Left forelimb (tissue), 1 donor: ENCODE measurements around the gene CCDC172.

Source experiments
- DNase-seq: peaks from one replicate; pipeline ENCODE4 v3.0.0-alpha.2; 2018; ENCODE audit warnings: low spot score

The CCDC172 gene, protein sequence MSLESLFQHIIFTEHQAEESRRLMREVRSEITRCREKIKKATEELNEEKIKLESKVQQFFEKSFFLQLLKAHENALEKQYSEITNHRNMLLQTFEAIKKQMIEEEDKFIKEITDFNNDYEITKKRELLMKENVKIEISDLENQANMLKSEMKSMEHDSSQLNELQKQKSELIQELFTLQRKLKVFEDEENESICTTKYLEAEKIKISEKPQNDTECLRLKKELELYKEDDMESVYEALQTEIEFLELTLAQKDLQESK

DNA sequence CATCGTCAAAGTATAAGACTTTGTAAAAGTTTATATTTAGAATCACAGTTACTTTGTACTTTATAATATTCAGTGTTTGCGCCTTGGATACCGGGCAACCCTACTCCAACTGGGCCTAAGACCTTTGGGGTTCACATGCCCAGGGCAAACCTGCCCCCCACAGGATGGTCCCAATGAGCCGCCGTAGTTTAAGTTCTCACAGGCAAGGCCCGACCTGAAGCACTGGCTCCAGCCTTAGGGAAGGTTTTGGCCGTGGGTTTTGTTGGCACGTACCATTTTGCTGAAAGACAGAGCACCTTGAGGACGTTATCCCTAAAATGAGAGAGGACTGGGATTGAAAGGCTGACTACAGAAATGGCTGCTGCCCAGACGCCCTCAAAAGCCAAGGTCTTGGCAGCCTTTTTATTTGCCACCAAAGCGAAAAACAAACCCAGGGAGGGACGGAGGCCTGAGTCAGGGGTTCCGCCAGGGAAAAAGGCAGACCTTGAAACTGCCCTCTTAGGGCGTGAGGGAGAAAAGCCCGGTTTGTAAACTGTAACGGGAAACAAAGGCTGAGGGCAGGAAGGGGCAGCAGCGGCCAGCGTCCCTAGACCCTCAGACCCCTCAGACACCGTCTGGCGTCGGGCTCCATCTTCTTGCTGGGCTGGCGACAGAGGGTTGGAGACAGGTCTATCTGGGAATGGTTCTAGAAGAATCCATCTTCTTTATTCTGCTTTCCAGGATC lies at the start of gene CCDC172:
CCDC172 (plus strand) TSS at position 222 of the 724 bp plus-strand sequence. CDS start 564 bp downstream, outside the sequence.
- DNase-seq, result no peak

DNA sequence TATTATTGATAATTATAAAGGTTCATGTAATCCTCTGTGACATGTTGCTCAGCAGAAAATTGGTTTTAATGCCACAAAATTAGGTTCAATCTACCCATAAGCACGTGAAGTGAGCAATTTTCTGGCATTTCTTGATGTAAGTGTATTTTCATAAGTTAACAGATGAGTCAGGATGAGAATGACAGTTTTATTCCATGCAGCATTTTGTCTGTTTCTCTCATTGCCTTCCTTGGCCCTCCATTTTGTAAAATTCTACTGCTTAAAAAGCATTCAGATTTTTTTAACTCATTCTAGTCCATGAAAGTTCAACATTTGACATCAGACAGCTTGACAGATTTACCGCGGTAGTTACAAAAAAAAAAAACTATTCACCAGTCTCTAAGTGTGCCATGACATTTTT lies 47.3 kb upstream of the CCDC172 start:
- DNase-seq, result no peak

DNA sequence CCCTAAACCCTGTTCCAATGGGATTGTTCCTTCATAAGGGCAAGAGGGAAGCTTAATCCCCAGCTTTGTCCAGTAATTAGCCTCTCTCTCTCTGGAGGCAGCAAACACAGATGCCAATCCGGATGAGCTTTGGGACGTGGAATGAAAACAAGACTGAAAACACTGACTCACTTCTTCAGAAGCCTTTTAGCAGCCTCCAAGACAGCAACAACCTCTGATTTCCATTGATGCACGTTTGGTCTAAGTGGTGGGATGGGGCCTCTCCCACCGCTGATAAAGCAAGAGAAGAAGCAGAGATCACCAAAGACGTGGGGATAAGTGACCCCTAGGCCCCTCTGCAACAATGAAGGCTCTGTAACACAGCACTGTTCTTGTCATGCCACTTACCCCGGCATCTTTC lies 45.4 kb upstream of the CCDC172 start:
- DNase-seq, result no peak

DNA sequence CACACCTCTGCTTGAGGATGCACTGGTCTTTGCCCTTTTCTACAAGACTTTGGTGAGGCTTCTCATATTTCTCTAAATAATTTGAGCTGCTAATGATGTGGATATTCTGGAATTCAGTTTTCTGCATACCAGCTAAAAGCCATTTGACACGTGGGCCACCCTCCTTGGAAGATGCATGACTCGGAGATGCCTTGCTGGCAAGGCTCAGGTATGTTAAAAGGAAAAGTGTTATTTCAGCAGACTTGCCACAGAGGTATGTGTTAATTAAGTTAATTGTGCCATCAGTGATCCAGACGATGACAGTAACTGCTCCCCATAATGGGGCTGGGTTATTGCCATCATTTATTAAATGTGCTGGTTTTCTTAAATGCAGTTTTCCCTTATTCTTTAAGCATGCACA lies 42.5 kb upstream of the CCDC172 start:
- DNase-seq, result no peak

DNA sequence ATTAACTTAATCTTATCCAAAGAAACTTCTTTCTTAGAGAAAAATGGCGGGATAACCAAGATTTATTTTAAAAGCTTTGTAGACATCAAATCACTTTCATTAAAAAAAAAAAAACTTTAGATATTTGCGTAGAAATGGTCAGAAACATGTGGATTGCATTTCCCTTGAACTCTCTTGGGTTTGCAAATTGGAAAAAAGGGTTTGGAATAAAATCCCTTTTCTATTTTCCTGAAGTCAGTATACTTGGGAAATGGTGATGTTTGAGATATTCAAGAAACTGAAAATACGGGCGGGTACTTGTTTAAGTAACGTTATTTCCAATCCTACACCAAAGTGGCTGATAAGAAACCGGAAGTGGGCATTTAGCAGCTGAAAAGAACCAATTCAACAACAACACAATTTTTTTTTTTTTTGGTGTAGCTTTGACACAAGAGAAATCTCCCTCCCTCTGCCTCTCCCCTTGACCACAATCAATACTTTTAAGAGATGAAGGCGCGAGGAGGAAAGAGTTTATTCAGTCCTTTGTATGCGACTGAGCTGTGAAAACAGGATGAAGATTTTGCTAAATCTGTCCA lies 37.5 kb upstream of the CCDC172 start:
- no peak for DNase-seq

DNA sequence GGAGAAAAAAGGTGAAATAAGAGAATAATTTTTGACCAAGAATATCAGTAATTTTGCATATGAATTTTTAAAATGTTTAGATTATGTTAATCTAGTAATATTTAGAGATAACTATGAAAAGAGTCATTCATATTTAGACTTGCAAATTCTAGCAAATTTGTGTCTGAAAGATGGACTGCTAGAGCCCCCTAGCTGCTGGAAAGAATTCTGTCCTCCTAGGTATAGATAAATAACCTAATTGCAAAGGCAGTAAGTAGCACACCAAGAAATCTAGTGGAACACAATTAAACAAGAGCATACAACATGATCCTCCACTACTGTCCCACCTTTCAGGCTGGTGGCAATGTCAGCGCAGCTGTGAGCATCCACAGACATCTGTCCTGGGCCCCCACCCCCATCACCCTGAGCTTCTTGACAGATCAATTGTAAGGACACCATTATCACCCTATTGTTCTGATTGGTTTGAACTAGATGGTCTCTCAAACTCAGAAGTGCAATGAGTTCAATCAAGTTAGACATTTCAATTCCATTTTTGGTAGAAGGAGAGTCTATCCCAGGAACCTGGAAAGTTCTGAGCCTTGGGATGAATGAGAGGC lies 36.2 kb upstream of the CCDC172 start:
- DNase-seq, result no peak

DNA sequence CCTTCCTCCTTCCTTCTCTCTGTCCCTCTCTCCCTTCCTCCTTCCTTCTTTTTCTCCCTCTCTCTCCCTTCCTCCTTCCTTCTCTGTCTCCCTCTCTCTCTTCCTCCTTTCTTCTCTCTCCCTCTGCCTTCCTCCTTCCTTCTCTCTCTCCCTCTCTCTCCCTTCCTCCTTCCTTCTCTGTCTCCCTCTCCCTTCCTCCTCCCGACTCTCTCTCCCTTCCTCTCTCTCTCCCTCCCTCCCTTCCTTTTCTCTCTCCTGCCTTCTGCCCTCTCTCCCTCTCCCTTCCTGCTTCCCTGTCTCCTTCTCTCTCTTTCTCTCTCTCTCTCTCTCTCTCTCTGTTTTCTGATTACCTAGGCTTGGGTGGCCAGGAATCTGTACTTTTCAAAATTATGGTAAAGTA lies 34.6 kb upstream of the CCDC172 start:
- no peak for DNase-seq

DNA sequence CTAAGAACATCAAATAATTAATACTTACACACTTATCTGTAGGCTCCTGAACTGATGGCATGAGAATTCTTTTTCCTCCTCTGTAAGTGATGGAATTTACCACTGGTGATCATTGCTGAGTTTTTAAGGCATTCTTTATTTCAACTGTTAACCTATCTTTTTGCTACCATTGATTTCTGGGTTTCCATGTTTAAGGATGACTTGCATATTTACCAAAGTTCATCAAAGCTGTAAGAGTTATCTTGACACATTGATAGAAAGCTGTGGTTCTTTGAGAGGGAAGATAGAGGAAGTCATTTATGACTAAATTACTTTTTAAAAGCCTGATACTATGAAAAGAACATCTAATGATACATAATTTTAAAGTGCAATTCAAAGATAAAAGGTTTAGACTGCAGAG lies 31.8 kb upstream of the CCDC172 start:
- no peak for DNase-seq

DNA sequence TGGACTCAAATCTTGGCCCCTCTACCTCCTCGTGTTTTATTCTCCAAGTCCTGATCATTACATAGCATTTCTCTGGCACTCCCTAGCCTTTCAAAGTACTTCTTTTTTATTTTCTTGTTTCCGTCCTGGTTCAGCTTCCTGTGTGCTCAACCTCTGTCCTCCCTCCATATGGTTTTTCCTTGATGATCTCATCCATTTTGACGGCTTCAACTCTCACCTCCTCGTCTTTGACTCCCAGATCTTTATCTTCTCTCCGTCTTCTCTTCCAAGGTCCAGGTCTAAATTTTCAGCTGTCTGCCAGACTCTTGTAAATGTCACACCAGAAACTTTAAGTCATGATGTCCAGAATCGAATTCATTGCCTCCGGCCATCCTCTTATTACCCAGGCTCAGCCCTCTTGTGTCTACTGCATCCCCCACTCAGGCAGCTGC lies 27.9 kb upstream of the CCDC172 start:
- DNase-seq, result no peak

DNA sequence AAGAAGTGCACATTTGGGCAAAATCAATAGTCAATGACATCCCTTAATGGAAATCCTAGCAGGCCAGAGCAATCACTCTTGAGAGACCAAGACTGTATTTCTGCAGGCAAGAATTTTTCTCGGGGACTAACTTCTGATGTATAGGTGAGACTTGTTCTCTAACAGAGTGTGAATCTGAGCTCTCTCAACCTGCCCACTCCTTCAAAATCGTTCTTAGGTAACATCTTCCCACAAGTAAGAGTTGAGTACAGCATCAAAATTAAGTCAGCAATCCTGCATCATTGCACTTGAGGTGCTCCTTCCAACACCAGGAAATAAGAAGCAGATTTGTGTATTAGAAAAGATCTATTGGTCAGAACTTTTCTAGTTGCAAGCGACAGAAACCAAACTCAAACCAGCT lies 25.7 kb upstream of the CCDC172 start:
- DNase-seq, result no peak

DNA sequence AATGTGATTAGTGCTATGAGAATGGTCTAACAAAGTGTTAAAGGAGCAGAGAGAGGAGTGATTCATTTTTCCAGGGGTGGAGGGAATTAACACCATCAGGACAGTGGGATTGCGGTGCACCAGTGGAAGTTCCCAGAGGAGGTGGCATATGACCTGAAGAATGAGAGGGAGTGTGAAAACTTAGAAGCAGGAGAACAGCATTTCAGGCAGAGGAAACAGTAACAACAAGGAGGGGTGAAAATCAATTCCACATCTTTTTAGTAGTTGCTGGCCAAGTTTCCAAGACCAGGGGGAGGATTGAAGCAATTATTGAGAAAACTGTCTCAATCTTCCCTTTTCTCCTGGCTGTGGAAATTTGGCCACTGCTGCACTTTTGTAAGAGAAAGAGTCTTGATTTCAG lies 23.7 kb upstream of the CCDC172 start:
- DNase-seq, result no peak

DNA sequence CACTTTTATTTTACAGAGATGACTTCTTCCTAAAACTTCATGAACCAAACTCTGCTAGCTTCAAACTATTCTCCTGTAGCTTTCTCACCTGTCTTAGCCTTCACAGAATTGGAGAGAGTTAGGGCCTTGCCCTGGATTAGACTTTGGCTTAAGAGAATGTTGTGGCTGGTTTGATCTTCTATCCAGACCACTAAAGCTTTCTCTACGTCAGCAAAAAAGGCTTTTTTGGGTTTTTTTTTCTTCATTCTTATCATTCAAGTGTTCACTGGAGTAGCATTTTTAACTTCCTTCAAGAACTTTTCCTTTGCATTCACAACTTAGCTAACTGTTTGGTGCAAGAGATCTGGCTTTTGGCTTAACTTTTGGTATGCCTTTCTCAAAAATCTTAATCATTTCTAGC lies 19.3 kb upstream of the CCDC172 start:
- no peak for DNase-seq

DNA sequence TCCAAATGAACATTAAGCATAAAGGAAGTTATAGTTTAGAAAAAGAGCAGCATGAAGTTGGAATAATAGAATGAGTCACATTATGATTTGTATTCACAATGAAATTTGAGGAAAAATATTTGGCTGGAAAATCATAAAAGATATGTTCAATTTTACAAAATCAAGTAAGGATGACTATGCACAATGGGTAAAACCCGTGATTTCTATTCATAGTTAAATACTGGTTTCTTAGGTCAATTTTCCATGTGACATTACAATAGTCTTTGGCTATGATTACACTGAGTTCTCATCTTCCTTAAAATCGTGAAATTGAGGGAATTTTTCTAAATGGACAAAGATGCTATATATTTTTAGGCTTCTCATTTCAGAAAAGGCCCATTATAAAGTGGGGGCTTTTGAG lies 17.4 kb upstream of the CCDC172 start:
- DNase-seq, result no peak

DNA sequence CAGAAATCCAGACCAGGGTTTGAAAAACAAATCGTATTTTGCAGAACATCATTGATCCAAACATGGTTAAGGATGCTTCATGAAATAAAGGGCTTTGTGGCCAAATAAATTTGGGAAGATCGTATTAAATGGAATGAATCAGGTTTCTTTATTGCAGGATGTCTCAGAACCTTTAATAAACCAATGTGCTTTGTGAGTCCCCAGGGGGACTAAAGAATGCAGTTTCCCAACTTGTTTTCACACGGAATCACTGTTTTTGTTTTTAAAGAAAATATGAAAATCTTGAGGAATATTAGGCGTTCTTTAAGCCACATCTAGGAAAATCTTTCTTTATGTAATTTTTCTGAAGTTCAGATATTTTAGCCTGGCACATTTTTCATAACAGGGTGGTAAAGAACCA lies 16.8 kb upstream of the CCDC172 start:
- no peak for DNase-seq

DNA sequence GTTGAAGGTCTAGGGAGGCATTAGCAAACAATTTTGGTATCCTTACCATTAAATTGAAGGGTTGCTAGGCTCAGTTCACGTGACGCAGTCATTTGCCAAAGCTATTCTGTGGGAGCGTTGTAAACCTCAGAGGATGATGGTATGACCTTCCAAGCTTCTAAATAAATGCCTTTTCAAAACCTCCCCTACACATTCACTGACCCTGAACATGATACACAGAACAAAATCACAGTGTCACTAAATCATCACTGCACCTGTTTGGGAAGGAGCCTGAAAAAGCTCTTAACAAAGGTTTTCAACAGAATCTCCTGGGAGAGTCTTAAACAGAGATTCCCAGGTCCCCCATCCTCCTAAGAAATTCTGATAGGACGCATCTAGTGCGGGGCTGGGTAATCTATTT lies 13.2 kb upstream of the CCDC172 start:
- no peak for DNase-seq

DNA sequence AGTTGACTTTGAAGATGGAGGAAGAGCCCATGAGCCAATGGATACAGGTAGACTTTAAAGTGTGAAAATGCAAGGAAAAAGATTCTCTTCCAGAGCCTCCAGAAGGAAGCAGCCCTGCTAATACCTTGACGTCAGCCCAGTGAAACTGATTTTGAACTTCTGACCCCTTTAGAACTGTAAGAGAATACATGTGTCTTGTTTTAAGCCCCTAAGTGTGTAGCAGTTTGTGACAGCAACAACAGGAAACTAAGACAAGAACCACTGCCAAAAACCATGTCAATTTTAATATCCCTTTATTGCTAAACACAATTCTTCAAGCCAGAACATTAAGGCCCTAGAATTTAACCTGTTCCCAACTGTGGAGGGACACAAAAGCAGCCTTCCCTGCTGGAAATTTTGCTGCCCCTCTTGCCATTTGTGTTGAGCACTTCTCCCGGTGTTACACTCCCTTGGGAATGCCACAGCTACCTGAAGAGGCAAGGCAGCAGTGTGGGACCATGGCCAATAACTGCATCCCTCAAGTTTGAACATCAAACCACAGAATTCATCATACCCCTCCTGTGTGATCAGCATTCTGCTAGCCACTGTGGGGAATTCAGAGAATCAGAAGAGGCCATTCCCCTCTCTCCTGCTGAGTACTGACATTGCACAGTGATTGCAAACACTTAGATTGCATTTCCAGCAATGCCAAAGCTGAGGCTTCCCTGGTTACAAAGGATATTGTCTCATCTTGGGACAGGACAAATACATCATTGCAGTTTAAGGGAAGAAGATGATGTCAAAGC lies 12.3 kb upstream of the CCDC172 start:
- no peak for DNase-seq

DNA sequence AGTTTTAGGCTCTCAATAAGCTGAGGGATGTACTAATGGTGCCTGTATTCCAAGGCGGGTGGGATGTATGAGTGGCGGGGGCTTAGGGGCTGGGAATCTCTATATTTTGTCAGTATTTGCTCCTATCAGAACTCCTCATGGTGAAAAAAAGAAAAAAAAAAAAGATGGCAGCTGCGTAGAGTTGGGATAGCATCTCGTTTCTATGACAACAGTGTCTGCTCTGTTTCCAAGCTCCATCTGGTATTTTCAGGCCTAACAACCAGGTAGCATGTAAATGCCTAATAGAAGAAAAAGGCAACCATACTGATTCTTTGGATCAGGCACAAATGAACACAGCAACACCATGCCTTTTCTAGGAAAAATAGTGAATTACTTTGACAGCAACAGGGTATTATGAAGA lies 11.7 kb upstream of the CCDC172 start:
- DNase-seq, result no peak

DNA sequence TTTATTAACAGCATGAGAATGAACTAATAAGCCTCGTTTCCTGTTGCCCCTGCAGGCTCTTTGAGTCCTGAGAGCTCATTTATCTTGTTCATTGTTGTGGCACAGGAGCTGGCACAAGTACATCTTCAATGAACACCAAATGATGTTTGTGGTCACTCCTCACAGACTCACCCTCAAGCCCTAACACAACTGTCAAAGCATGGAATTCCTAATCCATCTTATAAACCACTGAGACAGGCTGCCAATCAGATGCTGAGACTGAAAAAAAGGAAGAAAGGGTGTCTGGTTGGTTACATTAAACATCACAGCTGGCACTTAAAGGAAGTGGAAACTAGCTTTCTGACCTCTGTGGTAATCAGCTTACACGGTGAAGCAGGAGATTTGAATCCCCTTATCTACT lies 7.7 kb upstream of the CCDC172 start:
- DNase-seq, result no peak

DNA sequence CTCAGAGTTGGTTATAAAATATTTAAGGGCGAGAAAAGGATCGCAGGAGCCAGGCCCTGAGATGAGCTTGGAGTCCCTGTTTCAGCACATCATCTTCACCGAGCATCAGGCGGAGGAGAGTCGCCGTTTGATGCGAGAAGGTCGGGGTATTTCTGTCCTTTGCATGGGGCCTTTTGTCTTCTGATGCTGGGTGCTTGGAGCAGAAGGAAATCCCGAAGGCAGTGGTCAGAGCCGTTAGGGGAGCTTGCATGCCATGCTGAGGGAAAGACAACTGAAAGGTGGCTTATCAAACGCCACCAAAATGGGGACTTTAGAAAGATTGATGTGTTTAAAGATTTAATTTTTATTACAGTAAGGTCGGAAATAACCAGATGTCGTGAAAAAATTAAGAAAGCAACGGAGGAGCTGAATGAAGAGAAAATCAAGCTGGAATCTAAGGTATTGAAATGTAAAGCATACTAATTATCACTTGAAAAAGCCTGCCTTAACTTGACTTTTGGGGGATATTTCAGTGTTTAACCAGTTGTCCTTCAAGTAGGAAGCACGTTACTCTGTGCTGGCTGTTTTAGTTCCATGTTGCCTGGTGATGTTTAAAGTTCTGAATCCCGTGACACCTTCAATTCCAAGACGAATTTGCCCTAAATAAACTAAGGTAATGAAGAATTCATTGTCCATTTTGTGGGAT lies 845 bp downstream of the CCDC172 start:
- no peak for DNase-seq

DNA sequence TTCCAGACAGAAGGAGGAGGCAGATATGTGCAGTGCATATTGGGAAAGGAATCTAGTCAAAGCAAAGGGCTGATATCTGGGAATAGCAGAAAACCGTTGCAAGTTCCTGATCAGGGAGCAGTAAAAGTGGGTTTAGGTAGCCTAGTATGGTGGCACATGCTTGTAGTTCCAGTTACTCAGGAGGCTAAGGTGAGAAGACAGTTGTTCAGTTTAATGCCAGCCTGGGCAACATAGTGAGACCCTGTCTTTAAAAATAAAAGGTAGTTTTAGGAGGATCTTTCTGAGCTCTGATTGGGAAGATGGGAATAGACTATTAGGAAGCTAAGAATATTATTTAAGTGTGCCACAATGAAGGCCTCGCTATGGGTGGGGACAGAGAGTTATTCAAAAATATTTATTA lies 1.7 kb downstream of the CCDC172 start:
- no peak for DNase-seq

DNA sequence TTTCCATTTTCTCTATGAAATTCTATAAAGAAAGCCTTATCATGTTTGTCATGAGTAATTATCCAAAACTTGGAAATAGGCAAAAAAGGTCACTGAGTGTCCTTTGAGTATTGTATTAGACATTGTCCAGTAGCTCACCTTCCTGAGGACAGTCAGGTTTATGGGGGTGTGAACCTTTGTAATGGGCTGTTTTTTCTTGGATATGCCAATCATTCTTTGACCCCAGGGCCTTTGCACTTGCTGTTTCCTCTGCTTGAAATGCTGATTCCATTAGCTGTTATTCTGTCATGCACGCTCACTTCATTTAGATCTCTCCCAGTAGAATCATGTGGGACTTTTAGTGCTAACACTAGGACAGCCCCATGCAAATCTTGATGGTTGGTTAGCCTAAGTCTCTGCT lies 4.9 kb downstream of the CCDC172 start:
- no peak for DNase-seq

DNA sequence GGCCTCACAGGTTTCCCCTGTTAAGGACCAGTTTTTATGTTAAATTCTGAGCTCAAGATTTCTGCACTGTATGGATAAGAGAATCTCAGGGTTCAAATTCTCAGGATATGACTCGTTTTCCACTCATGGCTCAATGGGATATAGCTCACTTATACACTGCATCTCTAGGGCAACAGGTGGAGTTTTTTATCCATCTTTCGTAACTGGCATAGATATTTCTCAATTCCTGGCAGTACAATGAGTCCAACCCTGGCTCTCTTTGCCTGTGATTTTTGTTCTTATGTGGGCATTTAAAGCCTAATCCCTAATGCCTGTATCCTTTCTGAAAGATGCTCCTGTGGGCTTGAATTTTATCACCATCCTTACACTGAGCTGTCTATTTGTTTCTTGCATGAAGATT lies 7.6 kb downstream of the CCDC172 start:
- DNase-seq, result no peak
